ENCODE data around the gene TBC1D4.

DNA sequence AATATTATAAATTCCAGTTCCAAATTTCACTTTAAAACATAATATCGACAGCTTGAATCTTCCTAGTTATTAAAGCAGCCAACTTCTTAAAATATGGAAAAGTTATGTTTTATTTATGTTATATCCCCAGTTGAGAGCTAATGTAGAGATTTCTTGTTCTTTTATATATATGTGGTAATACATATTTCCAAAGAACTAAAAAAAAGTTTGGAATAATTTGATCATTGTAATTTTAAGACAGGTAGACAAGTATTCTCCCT lies 781 bp upstream of the TBC1D4 start:
- TF ChIP-seq, protein P1, sequence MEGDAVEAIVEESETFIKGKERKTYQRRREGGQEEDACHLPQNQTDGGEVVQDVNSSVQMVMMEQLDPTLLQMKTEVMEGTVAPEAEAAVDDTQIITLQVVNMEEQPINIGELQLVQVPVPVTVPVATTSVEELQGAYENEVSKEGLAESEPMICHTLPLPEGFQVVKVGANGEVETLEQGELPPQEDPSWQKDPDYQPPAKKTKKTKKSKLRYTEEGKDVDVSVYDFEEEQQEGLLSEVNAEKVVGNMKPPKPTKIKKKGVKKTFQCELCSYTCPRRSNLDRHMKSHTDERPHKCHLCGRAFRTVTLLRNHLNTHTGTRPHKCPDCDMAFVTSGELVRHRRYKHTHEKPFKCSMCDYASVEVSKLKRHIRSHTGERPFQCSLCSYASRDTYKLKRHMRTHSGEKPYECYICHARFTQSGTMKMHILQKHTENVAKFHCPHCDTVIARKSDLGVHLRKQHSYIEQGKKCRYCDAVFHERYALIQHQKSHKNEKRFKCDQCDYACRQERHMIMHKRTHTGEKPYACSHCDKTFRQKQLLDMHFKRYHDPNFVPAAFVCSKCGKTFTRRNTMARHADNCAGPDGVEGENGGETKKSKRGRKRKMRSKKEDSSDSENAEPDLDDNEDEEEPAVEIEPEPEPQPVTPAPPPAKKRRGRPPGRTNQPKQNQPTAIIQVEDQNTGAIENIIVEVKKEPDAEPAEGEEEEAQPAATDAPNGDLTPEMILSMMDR (conservative IDR thresholded peaks at IDR 0.05 in 1 of 2, IDR thresholded peaks at IDR 0.05 in 1 of 2; ENCODE audit: extremely low read depth in 1 of 2, insufficient read depth in 1 of 2, low read depth in 1 of 2, low read length in 2 of 2), result no peak
- no peak for TF ChIP-seq EZH2 (IDR thresholded peaks at IDR 0.05; ENCODE audit: borderline replicate concordance, low read length)
